WTC11 (cell line): Measurements from ENCODE around the gene UBB. TPM values are rescaled to one million over a fixed set of nuclear protein-coding genes. Genes with fewer than 3 reads are reported as not detected.

Source experiments
- ATAC-seq: fragments of 200-7000 bp; cut with Tn5 transposase; 2 replicates; pipeline ENCODE4 v1.10.0; 2021; ENCODE audit warnings: mild to moderate bottlenecking, moderate library complexity
- CTCF ChIA-PET: fragments of 300-600 bp; sonication (Branson Sonifier 250); formaldehyde crosslinking; loops from one replicate; lab custom pipeline; 2021; ENCODE audit warnings: antibody characterized with exemption; lab: Charles Lee
- POLR2A ChIA-PET: fragments of 350-600 bp; sonication (Branson Sonifier 250); formaldehyde crosslinking; loops from one replicate; lab custom pipeline; 2021; ENCODE audit warnings: antibody characterized with exemption; lab: Charles Lee
- DNase-seq: peaks from one replicate; pipeline ENCODE4 v3.0.0; 2021; ENCODE audit warnings: low spot score
- H3K27ac Mint-ChIP-seq: 2 replicates; pipeline ENCODE4 v1.8.0; 2021; ENCODE audit warnings: mixed read lengths
- H3K27me3 Mint-ChIP-seq: 2 replicates; pipeline ENCODE4 v1.8.0; 2021; ENCODE audit warnings: low read depth, mild to moderate bottlenecking, moderate library complexity, mixed read lengths
- H3K36me3 Mint-ChIP-seq: 2 replicates; pipeline ENCODE4 v1.8.0; 2021; ENCODE audit warnings: mixed read lengths
- H3K4me1 Mint-ChIP-seq: 2 replicates; pipeline ENCODE4 v1.8.0; 2022; ENCODE audit warnings: mixed read lengths
- H3K4me3 Mint-ChIP-seq: 2 replicates; pipeline ENCODE4 v1.8.0; 2021; ENCODE audit warnings: mild to moderate bottlenecking, moderate library complexity, mixed read lengths
- H3K9me3 Mint-ChIP-seq: 2 replicates; pipeline ENCODE4 v1.8.0; 2021; ENCODE audit warnings: mixed read lengths
- ESRRA ChIP-seq: sonication (generic); formaldehyde crosslinking; IDR thresholded peaks from 2 replicates; pipeline ENCODE4 v1.8.1; 2022; ENCODE audit warnings: mild to moderate bottlenecking, missing genetic modification reagents, borderline replicate concordance
- GABPB1 ChIP-seq: sonication (generic); formaldehyde crosslinking; IDR thresholded peaks from 2 replicates; pipeline ENCODE4 v1.8.1; 2023; ENCODE audit warnings: mild to moderate bottlenecking, missing genetic modification reagents
- GRHL2 ChIP-seq: fragments of 250-450 bp; sonication (Bioruptor Pico); IDR thresholded peaks from 2 replicates; pipeline ENCODE4 v1.8.0; 2022; ENCODE audit warnings: mild to moderate bottlenecking, moderate library complexity; ENCODE audit not compliant: insufficient replicate concordance, severe bottlenecking
- HMGA2 ChIP-seq: fragments of 250-450 bp; sonication (Bioruptor Pico); IDR thresholded peaks from 2 replicates; pipeline ENCODE4 v1.4.0; 2021; ENCODE audit warnings: mild to moderate bottlenecking, moderate library complexity
- MYBL2 ChIP-seq: sonication (generic); formaldehyde crosslinking; IDR thresholded peaks from 2 replicates; pipeline ENCODE4 v1.8.1; 2023; ENCODE audit warnings: mild to moderate bottlenecking, moderate library complexity, missing genetic modification reagents
- NFYB ChIP-seq: sonication (generic); formaldehyde crosslinking; conservative IDR thresholded peaks from 2 replicates; pipeline ENCODE4 v1.8.0; 2022; ENCODE audit warnings: low read depth, missing genetic modification reagents
- NR2C2 ChIP-seq: sonication (generic); formaldehyde crosslinking; IDR thresholded peaks from 2 replicates; pipeline ENCODE4 v1.8.0; 2022; ENCODE audit warnings: mild to moderate bottlenecking, missing genetic modification reagents
- RELA ChIP-seq: sonication (generic); formaldehyde crosslinking; IDR thresholded peaks from 2 replicates; pipeline ENCODE4 v1.8.1; 2022; ENCODE audit warnings: missing genetic modification reagents, mild to moderate bottlenecking, borderline replicate concordance
- TEAD1 ChIP-seq: sonication (generic); formaldehyde crosslinking; IDR thresholded peaks from 2 replicates; pipeline ENCODE4 v1.8.0; 2022; ENCODE audit warnings: mild to moderate bottlenecking, missing genetic modification reagents
- ZNF138 ChIP-seq: sonication (generic); formaldehyde crosslinking; conservative IDR thresholded peaks from 2 replicates; pipeline ENCODE4 v1.8.1; 2022; ENCODE audit warnings: mild to moderate bottlenecking, moderate library complexity, missing genetic modification reagents
- ZNF416 ChIP-seq: fragments of 250-450 bp; sonication (Bioruptor Pico); IDR thresholded peaks from 2 replicates; pipeline ENCODE4 v1.9.0; 2021; ENCODE audit warnings: mild to moderate bottlenecking, inconsistent platforms
- ZNF423 ChIP-seq: fragments of 250-450 bp; sonication (Bioruptor Pico); IDR thresholded peaks from 2 replicates; pipeline ENCODE4 v2.1.2; 2022; ENCODE audit warnings: mild to moderate bottlenecking, moderate library complexity
- ZNF671 ChIP-seq: fragments of 250-450 bp; sonication (Bioruptor Pico); IDR thresholded peaks from 2 replicates; pipeline ENCODE4 v1.8.0; 2021; ENCODE audit warnings: mild to moderate bottlenecking
- total RNA-seq: library from RNA; stranded (reverse); gene quantifications from 3 replicates; pipeline ENCODE4 v1.2.3, GENCODE V29; 2021
- TF ChIP-seq, protein P1 (sequence below): sonication (generic); formaldehyde crosslinking; IDR thresholded peaks from 2 replicates; pipeline ENCODE4 v1.8.0; 2022; ENCODE audit warnings: mild to moderate bottlenecking, missing genetic modification reagents
- TF ChIP-seq, protein P2 (sequence below): sonication (generic); formaldehyde crosslinking; IDR thresholded peaks from 2 replicates; pipeline ENCODE4 v1.8.1; 2023; ENCODE audit warnings: mild to moderate bottlenecking, missing genetic modification reagents, moderate library complexity
- TF ChIP-seq, protein P3 (sequence below): sonication (generic); formaldehyde crosslinking; IDR thresholded peaks from 2 replicates; pipeline ENCODE4 v1.8.1; 2023; ENCODE audit warnings: mild to moderate bottlenecking, missing genetic modification reagents
- TF ChIP-seq, protein P4 (sequence below): sonication (generic); formaldehyde crosslinking; IDR thresholded peaks from 2 replicates; pipeline ENCODE4 v1.8.0; 2022; ENCODE audit warnings: mild to moderate bottlenecking, missing genetic modification reagents
- TF ChIP-seq, protein P5 (sequence below): sonication (generic); formaldehyde crosslinking; IDR thresholded peaks from 2 replicates; pipeline ENCODE4 v1.8.1; 2023; ENCODE audit warnings: mild to moderate bottlenecking, missing genetic modification reagents, borderline replicate concordance
- TF ChIP-seq, protein P6 (sequence below): sonication (generic); formaldehyde crosslinking; IDR thresholded peaks from 2 replicates; pipeline ENCODE4 v1.8.1; 2023; ENCODE audit warnings: mild to moderate bottlenecking, missing genetic modification reagents, moderate library complexity
- TF ChIP-seq, protein P7 (sequence below): sonication (generic); formaldehyde crosslinking; IDR thresholded peaks from 2 replicates; pipeline ENCODE4 v1.8.1; 2023; ENCODE audit warnings: mild to moderate bottlenecking, moderate library complexity, missing genetic modification reagents

Gene UBB
- total RNA-seq, 1 experiment from 2014 or later: 1,216 TPM

DNA sequence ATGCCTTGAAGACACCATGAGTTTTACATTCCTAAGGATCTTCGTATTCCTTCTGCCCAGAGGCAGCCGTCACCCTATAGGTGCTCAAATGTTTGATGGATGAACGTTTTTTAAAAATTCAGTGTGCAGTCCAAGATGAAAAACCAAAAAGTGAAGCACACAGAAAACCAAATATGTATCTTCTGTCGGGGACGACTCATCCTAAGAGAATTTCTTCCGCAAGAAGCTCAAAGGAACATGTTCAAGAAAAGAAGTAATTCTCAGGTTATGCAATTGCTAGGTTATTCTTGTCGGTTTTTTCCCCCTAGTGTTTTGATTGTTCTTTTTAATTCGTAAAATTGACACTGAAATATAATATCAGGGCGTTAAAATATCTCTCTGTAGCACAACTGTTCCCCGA is 29.1 kb upstream of the UBB start (continued):
- TF ChIP-seq, protein P1, sequence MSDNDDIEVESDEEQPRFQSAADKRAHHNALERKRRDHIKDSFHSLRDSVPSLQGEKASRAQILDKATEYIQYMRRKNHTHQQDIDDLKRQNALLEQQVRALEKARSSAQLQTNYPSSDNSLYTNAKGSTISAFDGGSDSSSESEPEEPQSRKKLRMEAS (CRISPR knock-in tag): no peak

DNA sequence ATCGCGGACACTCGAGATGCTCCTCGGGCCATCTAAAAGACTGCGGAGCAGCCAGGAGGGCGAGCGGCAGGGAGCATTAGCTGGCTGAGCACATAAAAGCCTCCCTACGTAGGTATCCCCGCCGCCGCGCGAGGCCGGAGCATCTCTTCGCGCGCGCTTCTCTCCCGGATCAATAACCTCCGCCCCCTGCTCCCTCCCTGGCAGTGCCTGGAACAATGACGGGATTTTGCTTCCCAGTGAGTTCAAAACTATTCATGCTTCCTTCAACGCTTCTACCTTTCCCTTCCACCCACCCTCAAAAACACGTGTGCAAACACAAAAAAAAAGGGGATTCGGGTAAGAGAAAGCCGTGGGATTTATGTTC is 28.6 kb upstream of the UBB start:
- peaks cover 24% of the 10 kb centered on the region for H3K27me3 Mint-ChIP-seq
- CTCF ChIA-PET: interaction anchor here (1.1 to 6.3 kb wide), 7 partner anchors 10 to 237 kb away, joined by 3 to 64 read pairs (median 12); partner anchors contain the start of gene TRPV2
- TF ChIP-seq, protein P2, sequence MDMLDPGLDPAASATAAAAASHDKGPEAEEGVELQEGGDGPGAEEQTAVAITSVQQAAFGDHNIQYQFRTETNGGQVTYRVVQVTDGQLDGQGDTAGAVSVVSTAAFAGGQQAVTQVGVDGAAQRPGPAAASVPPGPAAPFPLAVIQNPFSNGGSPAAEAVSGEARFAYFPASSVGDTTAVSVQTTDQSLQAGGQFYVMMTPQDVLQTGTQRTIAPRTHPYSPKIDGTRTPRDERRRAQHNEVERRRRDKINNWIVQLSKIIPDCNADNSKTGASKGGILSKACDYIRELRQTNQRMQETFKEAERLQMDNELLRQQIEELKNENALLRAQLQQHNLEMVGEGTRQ (CRISPR knock-in tag): no peak
- TF ChIP-seq, protein P3, sequence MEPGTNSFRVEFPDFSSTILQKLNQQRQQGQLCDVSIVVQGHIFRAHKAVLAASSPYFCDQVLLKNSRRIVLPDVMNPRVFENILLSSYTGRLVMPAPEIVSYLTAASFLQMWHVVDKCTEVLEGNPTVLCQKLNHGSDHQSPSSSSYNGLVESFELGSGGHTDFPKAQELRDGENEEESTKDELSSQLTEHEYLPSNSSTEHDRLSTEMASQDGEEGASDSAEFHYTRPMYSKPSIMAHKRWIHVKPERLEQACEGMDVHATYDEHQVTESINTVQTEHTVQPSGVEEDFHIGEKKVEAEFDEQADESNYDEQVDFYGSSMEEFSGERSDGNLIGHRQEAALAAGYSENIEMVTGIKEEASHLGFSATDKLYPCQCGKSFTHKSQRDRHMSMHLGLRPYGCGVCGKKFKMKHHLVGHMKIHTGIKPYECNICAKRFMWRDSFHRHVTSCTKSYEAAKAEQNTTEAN (CRISPR knock-in tag): no peak
- TF ChIP-seq TEAD1 (CRISPR knock-in tag) (0 out of 2 replicates have a peak, but pooled peaks have one; percentile 58), NFYB (no peak), HMGA2 (CRISPR knock-in tag) (no peak), GRHL2 (no peak)
- TF ChIP-seq, protein P4, sequence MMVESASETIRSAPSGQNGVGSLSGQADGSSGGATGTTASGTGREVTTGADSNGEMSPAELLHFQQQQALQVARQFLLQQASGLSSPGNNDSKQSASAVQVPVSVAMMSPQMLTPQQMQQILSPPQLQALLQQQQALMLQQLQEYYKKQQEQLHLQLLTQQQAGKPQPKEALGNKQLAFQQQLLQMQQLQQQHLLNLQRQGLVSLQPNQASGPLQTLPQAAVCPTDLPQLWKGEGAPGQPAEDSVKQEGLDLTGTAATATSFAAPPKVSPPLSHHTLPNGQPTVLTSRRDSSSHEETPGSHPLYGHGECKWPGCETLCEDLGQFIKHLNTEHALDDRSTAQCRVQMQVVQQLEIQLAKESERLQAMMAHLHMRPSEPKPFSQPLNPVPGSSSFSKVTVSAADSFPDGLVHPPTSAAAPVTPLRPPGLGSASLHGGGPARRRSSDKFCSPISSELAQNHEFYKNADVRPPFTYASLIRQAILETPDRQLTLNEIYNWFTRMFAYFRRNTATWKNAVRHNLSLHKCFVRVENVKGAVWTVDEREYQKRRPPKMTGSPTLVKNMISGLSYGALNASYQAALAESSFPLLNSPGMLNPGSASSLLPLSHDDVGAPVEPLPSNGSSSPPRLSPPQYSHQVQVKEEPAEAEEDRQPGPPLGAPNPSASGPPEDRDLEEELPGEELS (CRISPR knock-in tag): 0 out of 2 replicates have a peak, but pooled peaks have one; percentile 11
- TF ChIP-seq, protein P5, sequence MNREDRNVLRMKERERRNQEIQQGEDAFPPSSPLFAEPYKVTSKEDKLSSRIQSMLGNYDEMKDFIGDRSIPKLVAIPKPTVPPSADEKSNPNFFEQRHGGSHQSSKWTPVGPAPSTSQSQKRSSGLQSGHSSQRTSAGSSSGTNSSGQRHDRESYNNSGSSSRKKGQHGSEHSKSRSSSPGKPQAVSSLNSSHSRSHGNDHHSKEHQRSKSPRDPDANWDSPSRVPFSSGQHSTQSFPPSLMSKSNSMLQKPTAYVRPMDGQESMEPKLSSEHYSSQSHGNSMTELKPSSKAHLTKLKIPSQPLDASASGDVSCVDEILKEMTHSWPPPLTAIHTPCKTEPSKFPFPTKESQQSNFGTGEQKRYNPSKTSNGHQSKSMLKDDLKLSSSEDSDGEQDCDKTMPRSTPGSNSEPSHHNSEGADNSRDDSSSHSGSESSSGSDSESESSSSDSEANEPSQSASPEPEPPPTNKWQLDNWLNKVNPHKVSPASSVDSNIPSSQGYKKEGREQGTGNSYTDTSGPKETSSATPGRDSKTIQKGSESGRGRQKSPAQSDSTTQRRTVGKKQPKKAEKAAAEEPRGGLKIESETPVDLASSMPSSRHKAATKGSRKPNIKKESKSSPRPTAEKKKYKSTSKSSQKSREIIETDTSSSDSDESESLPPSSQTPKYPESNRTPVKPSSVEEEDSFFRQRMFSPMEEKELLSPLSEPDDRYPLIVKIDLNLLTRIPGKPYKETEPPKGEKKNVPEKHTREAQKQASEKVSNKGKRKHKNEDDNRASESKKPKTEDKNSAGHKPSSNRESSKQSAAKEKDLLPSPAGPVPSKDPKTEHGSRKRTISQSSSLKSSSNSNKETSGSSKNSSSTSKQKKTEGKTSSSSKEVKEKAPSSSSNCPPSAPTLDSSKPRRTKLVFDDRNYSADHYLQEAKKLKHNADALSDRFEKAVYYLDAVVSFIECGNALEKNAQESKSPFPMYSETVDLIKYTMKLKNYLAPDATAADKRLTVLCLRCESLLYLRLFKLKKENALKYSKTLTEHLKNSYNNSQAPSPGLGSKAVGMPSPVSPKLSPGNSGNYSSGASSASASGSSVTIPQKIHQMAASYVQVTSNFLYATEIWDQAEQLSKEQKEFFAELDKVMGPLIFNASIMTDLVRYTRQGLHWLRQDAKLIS (CRISPR knock-in tag): no peak
- TF ChIP-seq, all 79 proteins: peak for 2
- ATAC-seq (peak; percentile 29), DNase-seq (peak; percentile 57)
- peaks cover 28% of the 10 kb centered on the region for H3K4me1 Mint-ChIP-seq
- H3K4me3 Mint-ChIP-seq: peak overlapping the region; percentile 93
- POLR2A ChIA-PET: interaction anchor here (0.6 to 2.5 kb wide), 7 partner anchors 11 to 89 kb away, joined by 3 to 14 read pairs (median 4); partner anchors contain the start of gene UBB
- no peaks in the 10 kb centered on the region for H3K9me3 Mint-ChIP-seq
- peaks cover 20% of the 10 kb centered on the region for H3K36me3 Mint-ChIP-seq
- peak overlapping the region; percentile 57 for H3K27ac Mint-ChIP-seq

DNA sequence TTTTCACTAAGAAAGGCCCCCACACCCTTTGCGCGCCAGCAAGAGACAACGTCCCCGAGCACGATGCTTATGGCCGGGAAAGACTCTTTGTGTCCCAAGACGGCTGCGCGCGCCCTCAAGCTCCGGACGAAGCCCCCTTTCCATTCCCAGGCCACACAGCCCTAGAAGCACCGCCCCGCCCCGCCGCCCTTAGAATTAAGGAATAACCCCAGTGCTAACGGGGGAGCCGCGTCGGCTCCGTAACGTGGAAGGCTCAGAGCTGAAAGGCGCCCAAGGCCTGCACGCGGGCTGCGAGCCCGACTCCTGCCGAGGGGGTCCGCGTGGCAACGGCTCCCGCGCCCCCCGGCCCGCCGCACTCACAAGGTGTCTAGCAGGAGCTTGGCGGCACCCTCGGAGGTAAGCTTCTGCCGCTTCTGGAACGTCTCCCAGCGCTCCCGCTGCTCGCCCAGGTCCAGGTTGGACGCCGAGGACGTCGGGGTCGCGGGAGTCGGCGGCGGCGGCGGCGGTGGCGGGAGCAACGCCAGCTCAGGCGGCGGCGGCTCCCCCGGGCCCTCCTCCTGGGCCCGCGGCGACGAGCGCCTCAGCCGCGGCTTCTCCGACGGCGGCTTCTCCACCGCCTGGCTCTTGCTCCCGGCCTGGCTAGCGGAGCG is 28.1 kb upstream of the UBB start:
- peaks cover 28% of the 10 kb centered on the region for H3K4me1 Mint-ChIP-seq
- ChIA-PET CTCF (interaction anchor here (0.5 to 6.3 kb wide), 16 partner anchors 11 to 237 kb away, joined by 3 to 64 read pairs (median 4); partner anchors contain the start of genes LRRC75A, NCOR1, TRPV2 and UBB), POLR2A (interaction anchor here (0.5 to 2.5 kb wide), 9 partner anchors 11 to 183 kb away, joined by 3 to 14 read pairs (median 4); partner anchors contain the start of gene UBB)
- no peaks in the 10 kb centered on the region for H3K9me3 Mint-ChIP-seq
- ATAC-seq (peak; percentile 40), DNase-seq (peak; percentile 68)
- peak overlapping the region; percentile 57 for H3K27ac Mint-ChIP-seq
- peaks cover 24% of the 10 kb centered on the region for H3K27me3 Mint-ChIP-seq
- peaks cover 17% of the 10 kb centered on the region for H3K36me3 Mint-ChIP-seq
- peak overlapping the region; percentile 93 for H3K4me3 Mint-ChIP-seq
- TF ChIP-seq, protein P1 (CRISPR knock-in tag): peak; percentile 72; the same call in 1 of the 2 replicates
- TF ChIP-seq ZNF138 (0 out of 2 replicates have a peak, but pooled peaks have one; percentile 47), ZNF671 (CRISPR knock-in tag) (no peak), ESRRA (CRISPR knock-in tag) (no peak; the same call in 1 of the 2 replicates), MYBL2 (0 out of 2 replicates have a peak, but pooled peaks have one; percentile 62), GRHL2 (no peak), NFYB (no peak), ZNF416 (CRISPR knock-in tag) (no peak), RELA (CRISPR knock-in tag) (peak; percentile 47; the same call in 1 of the 2 replicates), NR2C2 (CRISPR knock-in tag) (no peak), HMGA2 (CRISPR knock-in tag) (no peak), GABPB1 (CRISPR knock-in tag) (no peak), ZNF423 (no peak)
- TF ChIP-seq, protein P6, sequence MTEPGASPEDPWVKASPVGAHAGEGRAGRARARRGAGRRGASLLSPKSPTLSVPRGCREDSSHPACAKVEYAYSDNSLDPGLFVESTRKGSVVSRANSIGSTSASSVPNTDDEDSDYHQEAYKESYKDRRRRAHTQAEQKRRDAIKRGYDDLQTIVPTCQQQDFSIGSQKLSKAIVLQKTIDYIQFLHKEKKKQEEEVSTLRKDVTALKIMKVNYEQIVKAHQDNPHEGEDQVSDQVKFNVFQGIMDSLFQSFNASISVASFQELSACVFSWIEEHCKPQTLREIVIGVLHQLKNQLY (CRISPR knock-in tag): no peak
- TF ChIP-seq, protein P7, sequence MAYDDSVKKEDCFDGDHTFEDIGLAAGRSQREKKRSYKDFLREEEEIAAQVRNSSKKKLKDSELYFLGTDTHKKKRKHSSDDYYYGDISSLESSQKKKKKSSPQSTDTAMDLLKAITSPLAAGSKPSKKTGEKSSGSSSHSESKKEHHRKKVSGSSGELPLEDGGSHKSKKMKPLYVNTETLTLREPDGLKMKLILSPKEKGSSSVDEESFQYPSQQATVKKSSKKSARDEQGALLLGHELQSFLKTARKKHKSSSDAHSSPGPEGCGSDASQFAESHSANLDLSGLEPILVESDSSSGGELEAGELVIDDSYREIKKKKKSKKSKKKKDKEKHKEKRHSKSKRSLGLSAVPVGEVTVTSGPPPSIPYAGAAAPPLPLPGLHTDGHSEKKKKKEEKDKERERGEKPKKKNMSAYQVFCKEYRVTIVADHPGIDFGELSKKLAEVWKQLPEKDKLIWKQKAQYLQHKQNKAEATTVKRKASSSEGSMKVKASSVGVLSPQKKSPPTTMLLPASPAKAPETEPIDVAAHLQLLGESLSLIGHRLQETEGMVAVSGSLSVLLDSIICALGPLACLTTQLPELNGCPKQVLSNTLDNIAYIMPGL (CRISPR knock-in tag): peak; percentile 71
